Psoas muscle (tissue), 8 donors: Measurements from ENCODE around the gene DSCAM. TPM values are rescaled to one million over a fixed set of nuclear protein-coding genes. Genes with fewer than 3 reads are reported as not detected.

ENCODE experiments used
- ATAC-seq, 4 donors: fragments of 200-7000 bp; cut with Tn5 transposase; one replicate each; pipeline ENCODE4 v1.9.1; 2020; ENCODE audit warnings: moderate library complexity in 3 of 4, mild to moderate bottlenecking in 2 of 4
- DNase-seq, 2 donors: peaks; one replicate each; pipeline ENCODE4 v3.0.0-alpha.2; 2020
- H3K27ac ChIP-seq: fragments of 200-600 bp; one replicate; pipeline ENCODE4 v1.8.0; 2022
- H3K27me3 ChIP-seq, 3 donors: fragments of 200-600 bp in 1 of 3; one replicate each; pipeline versions ENCODE4 v1.6.1 to v1.8.0; 2013 to 2022; ENCODE audit warnings: low read length in 2 of 3, mild to moderate bottlenecking in 2 of 3, moderate library complexity in 1 of 3; ENCODE audit not compliant: insufficient read depth in 3 of 3
- H3K36me3 ChIP-seq, 2 donors: fragments of 200-600 bp in 1 of 2; one replicate each; pipeline versions ENCODE4 v1.6.1 to v1.8.0; 2013 to 2022; ENCODE audit warnings: low read depth in 1 of 2, mild to moderate bottlenecking in 1 of 2, moderate library complexity in 1 of 2; ENCODE audit not compliant: insufficient read depth in 1 of 2
- H3K4me1 ChIP-seq: fragments of 200-600 bp; one replicate; pipeline ENCODE4 v1.8.0; 2022
- H3K4me3 ChIP-seq: fragments of 200-600 bp; one replicate; pipeline ENCODE4 v1.8.0; 2022; ENCODE audit warnings: mild to moderate bottlenecking
- H3K9me3 ChIP-seq: fragments of 200-600 bp; one replicate; pipeline ENCODE4 v1.8.0; 2022
- CTCF ChIP-seq: fragments of 200-600 bp; IDR thresholded peaks from one replicate; pipeline ENCODE4 v1.8.0; 2022; ENCODE audit warnings: antibody characterized with exemption
- WGBS, 3 donors: extraction: QIAGEN DNeasy Blood & Tissue Kit; methylation state at CpG; one replicate each; pipeline versions ENCODE4 v1.1.6 to v1.1.7; 2013; 5-methylcytosine and 5-hydroxymethylcytosine counted together
- intact Hi-C, 2 donors: fragments of 100-400 bp; cut with DNase I; formaldehyde crosslinking; loops; one replicate each; pipeline versions ENCODE4 v1.11.0 to v1.14.2; 2022
- polyA plus RNA-seq, 3 donors: library from polyadenylated mRNA; stranded (reverse); fragments of 200-250 nt; gene quantifications; one replicate each; pipeline ENCODE4 v1.2.3, GENCODE V29; 2013
- total RNA-seq, 4 donors: library from RNA; stranded (reverse); fragmentation: NEBNext Ultra II Directional in 2 of 4; extraction: Animal tissue kit (Norgen Biotek cat#: 25700) in 2 of 4; gene quantifications; one replicate each; pipeline versions ENCODE4 v1.2.1 to v1.2.4, GENCODE V29; 2021 to 2023
- donor health status: healthy with polysubstance abuse.
- donor health status: DM: no; HTN: no; CAD: no; lungs with moderate emphysema.
- donor health status: Bipolar disorder and iron deficiency.
- donor health status: healthy.
- donor health status: DM: yes; HTN: yes; CAD: no.
- donor health status: DM: no; HTN: no; CAD: no.
- donor health status: DM: no; HTN: no; CAD: no.
- donor health status: DM: yes; HTN: yes; CAD: no.

The DSCAM gene
- total and polyA plus RNA-seq, 7 donors = 0.03 to 0.04 TPM; not detected in 5

GRCh38 chr21:40255518-40256444 is 591.2 kb downstream of the DSCAM start:
- ATAC-seq (no peak), DNase-seq (no peak)
- Histone ChIP-seq H3K27me3 (no peaks in the 10 kb centered on the region), H3K4me3 (no peak overlapping the region), H3K4me1 (no peaks in the 10 kb centered on the region), H3K9me3 (no peaks in the 10 kb centered on the region), H3K36me3 (no peaks in the 10 kb centered on the region), H3K27ac (no peak overlapping the region)
- 67 to 74% (median 68%) methylated on average over 6 of the region's 6 CpGs for WGBS, 3 donors
- TF ChIP-seq CTCF = no peak
- intact Hi-C loops = no loop called here

GRCh38 chr21:40254540-40255465 is 592.2 kb downstream of the DSCAM start:
- H3K27me3 ChIP-seq = no peaks in the 10 kb centered on the region
- no peak for ATAC-seq
- no peak overlapping the region for H3K27ac ChIP-seq
- intact Hi-C loops = no loop called here
- H3K4me1 ChIP-seq = no peaks in the 10 kb centered on the region
- H3K36me3 ChIP-seq = no peaks in the 10 kb centered on the region
- WGBS, 3 donors = 43 to 51% (median 44%) methylated on average over 13 of the region's 13 CpGs
- no peak for TF ChIP-seq CTCF
- no peaks in the 10 kb centered on the region for H3K9me3 ChIP-seq
- H3K4me3 ChIP-seq = no peak overlapping the region
- DNase-seq = no peak

GRCh38 chr21:40253112-40253511 is 593.8 kb downstream of the DSCAM start:
- no peak for DNase-seq
- Histone ChIP-seq H3K27me3 (peaks cover 0 to 1% (median 0%) of the 10 kb centered on the region in 3 donors), H3K36me3 (no peaks in the 10 kb centered on the region), H3K27ac (no peak overlapping the region), H3K4me1 (no peaks in the 10 kb centered on the region), H3K4me3 (no peak overlapping the region), H3K9me3 (no peaks in the 10 kb centered on the region)
- intact Hi-C loops = no loop called here
- WGBS, 3 donors = 85 to 89% (median 87%) methylated on average over 3 of the region's 3 CpGs
- no peak for ATAC-seq
- TF ChIP-seq CTCF = no peak

- H3K9me3 ChIP-seq = no peaks in the 10 kb centered on the region
- intact Hi-C loops = no loop called here
- H3K27me3 ChIP-seq = peaks cover 0 to 1% (median 0%) of the 10 kb centered on the region in 3 donors
- DNase-seq (no peak), ATAC-seq (no peak)
- H3K27ac ChIP-seq = no peak overlapping the region
- no peak for TF ChIP-seq CTCF
- 66 to 73% (median 73%) methylated on average over 7 of the region's 7 CpGs for WGBS, 3 donors
- no peaks in the 10 kb centered on the region for H3K4me1 ChIP-seq
- no peak overlapping the region for H3K4me3 ChIP-seq
- no peaks in the 10 kb centered on the region for H3K36me3 ChIP-seq
Measured at GRCh38 chr21:40250514-40251294, 596.3 kb downstream of the DSCAM start.
